HG03066 (cell line): Measurements from ENCODE around the gene LEP.
"Not testable (repeated sequence)": the region's sequence is repeated elsewhere in the genome, so short reads cannot be mapped to it uniquely, and the experiment has no call there.

Experiments
- ATAC-seq: cut with Tn5 transposase; IDR thresholded peaks from one replicate; pipeline ENCODE4 v1.9.1; 2021; ENCODE audit warnings: low read depth; ENCODE audit not compliant: unreplicated experiment

The LEP gene

DNA sequence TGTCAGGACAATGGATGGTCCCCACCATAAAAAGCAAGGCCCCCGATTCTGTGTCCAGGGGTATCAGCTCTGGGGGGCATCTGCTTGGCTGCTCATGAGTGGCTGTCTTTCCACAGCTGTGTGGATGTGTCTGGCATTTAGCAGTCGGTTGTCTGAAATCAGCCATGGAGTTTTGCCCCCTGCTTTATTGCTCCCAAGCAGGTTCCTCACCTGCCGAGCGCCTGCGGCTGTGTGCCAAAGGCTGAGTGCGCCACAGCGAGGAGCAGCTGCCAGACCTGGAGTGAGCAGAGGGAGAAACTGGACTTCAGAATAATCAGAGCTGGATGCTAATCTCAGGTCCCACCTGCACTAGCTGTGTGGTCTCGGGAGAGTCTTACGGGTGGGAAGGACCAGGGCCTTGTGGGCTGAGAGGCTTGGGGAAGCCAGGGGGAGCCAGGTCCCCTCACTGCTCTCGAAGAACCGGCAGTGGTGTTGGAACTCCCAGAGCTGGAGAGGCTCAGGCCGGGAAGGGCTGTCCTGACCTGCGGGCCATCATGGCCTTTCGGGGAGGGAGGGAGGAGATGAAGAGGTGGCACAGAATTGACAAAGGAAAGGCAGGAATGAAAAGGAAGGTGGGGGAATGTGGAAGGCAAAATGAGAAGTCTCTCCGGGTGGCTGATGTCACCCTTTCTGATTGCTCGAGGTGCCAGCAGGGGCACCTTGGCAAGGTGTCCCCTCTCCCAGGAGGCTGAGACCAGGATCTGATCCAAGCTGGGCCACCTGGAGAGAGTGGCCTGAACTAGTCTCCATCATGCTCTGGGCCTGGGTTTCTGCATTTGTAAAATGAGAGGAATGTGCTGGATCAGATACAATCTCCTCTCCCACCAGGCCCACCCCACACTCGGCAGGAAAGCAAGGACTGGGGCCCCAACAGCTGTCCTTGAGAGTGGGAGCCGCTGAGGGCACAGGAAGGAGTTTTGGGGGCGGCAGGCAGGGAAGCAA lies 30.2 kb upstream of the LEP start:
- no peak for ATAC-seq

DNA sequence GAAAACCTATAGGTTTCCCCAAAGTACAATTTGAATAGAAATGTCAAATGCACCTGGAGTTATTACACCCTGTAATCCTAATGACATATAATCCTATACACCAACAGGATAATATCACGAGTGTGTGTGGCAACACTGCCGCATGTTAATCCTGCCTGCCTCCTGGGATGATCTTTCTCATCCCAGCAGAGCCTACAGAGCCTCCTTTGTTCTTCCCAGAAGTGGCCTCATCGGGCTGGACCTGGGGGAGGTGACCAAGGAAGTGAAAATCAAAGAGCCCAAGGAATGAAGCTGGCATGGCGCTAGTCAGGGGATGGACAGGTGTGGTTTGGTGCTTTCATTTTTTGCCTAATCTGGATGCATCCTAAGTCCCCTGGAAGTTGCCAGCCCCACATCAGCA lies 29.5 kb upstream of the LEP start:
- no peak for ATAC-seq

DNA sequence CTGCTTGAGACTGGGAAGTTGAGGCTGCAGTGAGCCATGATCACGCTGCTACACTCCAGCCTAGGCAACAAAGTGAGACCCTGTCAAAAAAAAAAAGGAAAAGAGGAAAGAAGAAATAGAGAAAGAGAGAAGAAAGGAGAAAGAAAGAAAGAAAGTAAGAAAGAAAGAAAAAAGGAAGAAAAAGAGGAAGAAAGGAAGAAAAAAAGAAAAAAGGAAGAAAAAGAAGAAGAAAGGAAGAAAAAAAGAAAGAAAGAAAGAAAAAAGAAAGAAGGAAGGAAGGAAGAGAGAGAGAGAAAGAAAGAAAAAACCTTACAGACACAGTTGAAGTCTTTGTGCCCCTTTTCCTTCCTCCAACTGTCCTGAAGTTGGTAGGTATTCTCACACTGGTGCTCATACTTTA lies 26.6 kb upstream of the LEP start:
- ATAC-seq: no peak

DNA sequence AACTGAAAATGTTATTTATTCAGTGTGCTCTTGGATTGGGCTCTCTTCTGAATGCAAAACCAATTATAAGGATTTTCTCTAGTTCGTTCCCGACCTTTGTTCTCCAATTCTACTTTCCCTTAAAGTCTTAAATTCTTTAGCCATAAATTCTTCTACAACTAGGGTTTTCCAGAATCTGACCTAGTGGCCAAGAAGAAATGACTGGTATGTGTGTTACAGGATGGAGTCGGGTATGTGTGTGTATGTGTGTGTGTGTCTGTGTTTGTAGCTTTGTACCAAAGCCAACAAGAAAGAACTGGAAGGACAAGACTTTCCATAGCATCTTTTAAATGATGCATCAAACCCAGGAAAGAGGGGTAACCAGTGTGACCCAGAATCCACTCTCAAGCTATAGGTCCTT lies 25.8 kb upstream of the LEP start:
- ATAC-seq: no peak

DNA sequence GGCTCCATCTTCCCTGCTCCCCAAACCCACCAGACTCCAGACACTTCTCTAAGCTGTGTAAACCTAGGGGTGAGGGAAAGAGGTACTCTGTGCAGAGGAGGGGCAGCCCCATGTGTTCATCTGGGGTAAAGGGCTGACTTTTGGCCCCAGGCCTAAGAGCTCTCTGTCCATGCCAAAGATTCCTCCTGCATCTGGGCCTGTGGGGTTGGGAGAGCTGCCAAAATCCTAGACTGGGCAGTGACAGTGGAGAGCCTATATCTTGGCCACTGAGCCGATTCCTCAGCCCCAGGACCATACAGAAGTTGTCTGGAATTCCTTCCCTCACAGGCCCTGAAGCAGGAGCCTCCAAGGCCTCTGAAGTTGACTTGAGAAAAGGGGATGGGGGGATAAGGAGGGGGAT lies 25.3 kb upstream of the LEP start:
- ATAC-seq: no peak

DNA sequence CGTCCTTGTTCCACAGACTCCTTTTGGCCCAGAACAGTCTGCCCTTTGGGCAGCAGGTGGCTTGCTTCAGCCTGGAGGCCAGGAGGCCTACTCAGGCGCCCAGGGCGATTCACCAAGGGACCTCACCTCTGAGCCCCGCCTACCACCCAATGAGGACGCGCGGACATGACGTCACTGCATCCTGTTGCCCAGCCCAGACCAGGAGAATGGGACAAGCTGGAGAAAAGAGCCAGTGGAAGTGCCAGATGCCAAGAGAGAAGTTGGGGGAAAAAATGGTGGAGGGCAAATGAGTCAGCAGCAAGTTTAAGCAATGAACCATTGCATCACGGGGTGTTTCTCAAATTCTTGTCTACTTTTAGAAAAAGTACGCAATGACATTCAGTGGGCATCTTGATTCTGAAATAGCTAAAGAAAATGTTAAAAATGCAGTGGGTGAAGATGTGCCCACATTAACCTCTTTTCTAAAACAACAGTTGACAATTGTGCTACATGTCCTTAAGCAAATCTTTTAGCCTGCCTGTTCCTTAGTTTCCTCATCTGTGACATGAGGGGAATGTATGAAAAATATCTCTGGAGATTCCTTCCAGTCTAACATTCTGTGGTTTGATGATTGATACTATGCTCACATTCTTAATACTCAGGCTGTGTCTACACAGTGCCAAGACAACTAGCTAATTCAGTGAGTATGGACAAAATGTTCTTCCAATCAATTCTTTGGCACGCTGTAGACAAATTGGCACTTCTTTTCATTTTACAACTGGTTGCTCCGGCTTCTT lies 23.9 kb upstream of the LEP start:
- ATAC-seq: no peak

DNA sequence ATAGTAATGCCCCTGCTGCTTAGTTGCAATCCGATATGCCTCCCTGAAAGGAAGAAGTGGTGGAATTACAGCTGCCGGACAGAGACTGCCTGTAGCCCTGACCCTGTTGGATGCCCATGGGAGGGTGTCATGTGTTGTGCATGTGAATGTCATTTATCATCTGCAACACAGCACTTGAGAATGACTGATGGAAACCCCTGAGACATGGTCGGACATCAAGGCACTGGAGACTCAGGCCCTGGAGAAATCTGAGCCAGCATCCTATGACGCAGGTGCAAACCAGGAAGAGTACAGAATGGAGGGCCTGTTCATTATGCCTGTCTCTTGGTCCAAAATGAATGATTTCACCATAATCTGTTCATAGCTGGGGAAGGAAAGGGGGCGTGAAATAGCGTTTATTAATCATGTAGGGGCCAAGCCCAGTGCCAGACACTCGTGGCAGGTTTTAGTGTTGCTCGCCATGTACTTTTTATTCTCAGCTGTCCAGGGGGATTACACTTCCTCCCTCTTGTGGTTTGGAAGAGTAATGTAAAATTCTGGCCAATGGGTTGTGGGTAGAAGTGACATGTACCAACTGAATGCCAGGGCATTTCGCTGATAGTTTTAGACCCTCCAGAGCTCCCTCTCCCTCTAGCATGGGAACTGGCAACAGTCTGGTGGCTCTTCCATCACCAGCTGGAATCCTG lies 23.0 kb upstream of the LEP start:
- no peak for ATAC-seq

DNA sequence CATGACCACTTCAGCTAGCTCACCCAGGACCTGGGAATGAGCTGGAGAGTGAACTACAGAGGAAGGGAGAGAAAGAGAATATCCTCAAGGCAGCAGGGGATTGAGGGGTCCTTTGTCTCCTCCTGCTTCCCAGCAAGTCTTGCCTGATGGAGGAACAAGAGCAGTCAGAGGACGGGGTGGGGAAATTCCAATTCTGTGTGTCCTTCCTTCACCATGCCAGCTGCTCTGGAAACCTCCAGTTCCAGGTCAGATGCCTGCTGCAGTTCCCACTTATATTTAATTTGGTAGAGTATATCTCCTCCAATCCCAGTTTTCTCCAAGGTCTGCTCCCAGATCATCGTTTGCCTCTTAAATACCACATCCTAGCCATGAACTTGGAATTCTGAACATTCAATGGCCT lies 21.4 kb upstream of the LEP start:
- ATAC-seq: no peak

DNA sequence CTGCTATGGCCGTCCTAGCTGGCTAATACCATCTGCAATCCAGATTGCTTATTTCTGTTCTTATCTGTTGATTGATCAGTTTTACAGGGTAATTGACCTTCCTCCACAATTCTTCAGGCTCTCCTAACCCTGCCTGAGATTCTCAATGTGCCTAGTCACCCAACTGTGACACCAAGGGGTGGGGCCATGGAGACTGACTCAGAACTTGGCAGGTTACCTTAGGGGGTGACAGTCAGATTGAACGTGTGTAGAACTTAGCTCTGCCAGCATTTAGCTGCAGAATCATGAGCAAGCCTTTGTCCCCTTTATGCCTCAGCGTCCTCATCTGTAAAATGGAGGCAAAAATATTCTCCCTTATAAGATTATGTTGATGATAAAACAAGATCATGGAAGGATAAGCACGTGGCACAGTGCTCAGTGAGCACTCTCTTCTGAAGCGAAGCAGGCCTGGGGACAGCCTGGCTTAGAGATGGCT lies 19.1 kb upstream of the LEP start:
- no peak for ATAC-seq

DNA sequence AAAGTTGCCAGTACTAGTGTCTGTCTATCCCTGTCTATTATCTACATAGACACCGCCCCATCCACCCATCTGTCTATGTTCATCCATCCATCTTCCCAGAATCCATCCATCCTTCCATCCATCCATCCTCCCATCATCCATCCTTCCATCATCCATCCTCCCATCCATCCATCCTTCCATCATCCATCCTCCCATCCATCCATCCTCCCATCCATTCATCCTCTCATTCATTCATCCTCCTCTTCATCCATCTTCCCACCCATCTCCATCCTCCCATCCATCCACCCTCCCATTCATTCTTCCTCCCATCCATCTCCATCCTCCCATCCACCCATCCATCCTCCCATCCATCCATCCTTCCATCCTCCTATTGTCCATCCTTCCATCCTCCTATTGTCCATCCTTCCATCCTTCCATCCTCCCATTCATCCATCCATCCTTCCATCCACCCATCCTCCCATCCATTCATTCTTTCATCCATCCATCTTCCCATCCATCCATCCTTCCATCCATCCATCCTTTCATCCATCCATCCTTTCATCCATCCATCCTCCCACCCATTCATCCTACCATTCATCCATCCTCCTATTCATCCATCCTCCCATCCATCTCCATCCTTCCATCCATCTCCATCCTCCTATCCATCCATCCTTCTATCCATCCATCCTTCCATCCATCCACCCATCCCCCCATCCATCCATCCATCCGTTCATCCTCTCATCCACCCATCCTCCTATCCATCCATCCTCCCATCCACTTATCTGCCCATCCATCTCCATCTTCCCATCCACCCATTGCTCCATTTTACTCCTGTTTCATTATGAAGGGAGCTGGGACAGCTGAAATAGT lies 14.7 kb upstream of the LEP start:
- ATAC-seq: no peak

DNA sequence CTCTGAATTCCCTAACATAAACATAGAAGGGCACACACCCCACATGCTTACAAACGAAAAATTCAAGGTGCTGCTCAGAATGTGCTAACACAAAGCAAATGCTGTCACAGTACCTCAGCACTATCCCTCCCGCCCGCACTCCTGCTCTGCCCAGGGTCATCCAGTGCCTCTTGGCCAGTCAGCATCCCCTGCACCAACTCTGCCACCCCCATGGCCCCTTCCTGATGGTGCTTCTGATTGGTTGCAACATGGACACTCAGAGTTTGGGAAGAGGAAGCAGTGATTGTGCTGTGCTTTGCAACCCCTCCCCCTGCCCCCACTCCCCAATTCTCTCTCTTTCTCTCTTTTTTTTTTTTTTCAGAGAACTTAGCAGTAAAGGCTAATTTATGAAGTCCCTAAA lies 13.8 kb upstream of the LEP start:
- no peak for ATAC-seq

DNA sequence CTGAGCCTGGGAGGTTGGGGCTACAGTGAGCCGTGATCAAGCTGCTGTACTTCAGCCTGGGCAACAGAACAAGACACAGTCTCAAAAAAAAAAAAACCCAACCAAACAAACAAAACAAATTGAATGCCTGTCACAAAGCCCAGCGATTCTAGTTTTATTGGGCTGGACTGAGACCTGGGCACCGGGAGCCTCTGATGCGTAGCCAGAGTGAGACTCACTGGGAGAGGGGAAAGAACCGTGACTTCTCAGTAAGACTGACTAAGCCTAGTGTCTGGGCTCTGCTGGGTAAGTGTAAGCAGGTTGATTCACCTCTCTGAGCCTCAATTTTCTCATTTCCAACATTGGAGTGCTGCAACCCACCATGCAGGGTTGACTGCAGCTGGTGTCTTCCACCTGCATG lies 10.1 kb upstream of the LEP start:
- no peak for ATAC-seq

DNA sequence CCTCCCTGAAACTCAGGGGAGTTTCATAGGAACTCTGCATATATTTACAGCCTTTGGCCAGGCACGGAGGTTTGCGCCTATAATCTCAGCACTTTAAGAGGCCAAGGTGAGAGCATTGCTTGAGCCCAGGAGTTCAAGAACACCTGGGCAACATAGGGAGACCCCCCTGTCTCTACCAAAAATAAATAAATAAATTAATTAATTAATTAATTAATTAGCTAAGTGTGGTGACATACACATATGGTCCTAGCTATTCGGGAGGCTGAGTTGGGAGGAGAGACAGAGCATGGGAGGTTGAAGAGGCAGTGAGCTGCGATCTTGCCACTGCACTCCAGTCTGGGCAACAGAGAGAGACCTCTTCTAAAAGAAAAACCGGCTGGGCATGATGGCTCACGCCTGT lies 9.4 kb upstream of the LEP start:
- no peak for ATAC-seq

DNA sequence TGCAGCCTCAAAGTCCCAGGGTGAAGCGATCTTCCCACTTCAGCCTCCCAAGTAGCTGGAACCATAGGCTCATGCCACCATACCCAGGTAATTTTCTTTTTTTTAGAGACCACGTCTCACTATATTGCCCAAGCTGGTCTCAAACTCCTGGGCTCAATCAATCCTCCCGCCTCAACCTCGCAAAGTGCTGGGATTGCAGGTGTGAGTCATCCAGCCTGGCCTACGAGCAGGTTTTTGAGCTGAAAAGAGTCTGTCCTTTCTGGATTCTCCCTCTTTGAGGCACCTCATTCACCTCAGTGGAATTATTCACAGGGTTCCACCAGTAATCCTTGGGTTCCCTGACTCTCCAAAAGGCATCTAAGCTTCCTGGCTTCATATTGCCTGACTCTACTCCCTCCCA lies 7.6 kb upstream of the LEP start:
- no peak for ATAC-seq

DNA sequence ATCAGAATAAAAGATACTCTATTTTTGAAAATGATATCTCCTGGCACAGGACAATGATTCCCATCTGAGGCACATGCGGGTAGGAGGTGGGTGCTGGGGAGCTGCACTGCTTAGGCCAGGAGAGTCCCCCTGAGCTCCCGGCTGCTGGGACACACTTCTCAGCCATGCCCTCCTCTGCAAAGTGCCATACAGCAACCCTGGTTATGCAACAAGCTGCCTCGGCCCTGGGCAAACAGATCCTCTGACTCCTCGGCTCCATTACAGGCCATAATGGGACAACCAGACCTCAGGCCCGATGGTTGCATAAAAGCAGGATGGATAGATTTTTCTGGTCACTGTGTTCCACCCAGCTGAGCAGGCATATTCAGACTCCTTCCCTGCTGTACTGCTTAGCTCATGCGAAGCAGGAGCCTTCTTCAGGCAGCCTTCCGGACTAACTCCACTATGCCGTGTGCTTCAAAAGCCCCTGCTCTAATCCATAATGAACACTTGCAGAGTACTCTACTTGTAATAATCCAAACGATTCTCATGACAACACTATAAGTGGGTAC lies 6.5 kb upstream of the LEP start:
- no peak for ATAC-seq

DNA sequence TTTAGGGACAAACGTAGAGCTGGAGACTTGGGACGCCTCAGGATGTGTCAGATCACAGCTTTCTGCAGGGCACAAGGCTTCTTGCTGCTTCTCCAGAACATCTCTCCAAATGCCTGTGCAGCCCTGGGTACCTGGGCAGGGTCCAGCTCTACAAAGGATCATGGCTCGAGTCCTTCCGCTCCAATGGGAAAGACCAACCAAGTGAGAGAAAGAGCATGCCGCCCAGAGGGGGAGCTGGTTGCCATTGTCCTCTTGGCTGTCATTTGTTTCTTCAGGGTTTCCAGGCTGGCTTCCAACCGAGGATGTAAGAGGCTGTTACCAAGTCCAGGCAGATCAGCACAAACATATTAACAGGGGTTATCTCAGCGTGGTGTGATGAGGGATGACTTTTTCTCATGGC lies 5.6 kb upstream of the LEP start:
- ATAC-seq: no peak

DNA sequence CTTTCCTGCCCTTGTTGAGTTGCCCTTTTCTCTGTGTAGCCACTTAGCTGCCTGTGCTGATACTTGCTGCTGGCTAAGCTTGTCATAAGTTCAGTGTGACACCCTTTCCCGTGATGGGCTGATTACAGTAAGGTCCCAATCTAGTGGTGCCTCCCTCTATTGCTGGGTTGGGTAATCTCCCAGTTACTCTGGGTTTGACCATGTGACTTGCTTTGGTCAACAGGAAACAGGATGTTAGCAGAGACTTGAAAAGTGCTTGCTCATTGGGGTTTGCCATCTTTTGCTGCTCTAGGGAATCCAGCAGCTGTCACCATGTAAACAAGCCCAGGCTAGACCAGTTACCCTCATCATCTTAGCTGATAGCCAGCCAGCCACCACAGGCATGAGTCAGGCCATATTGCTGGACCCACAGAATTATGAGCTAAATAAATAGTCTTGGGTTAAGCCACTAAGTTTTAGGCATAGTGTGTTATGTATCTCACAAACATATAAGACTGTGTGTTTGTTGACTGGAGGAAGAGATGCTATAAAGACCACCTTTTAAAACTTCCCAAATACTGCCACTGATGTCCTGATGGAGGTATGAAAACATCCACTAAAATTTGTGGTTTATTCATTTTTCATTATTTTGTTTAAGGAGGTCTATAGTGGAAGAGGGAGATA lies 4.0 kb upstream of the LEP start:
- ATAC-seq: no peak

DNA sequence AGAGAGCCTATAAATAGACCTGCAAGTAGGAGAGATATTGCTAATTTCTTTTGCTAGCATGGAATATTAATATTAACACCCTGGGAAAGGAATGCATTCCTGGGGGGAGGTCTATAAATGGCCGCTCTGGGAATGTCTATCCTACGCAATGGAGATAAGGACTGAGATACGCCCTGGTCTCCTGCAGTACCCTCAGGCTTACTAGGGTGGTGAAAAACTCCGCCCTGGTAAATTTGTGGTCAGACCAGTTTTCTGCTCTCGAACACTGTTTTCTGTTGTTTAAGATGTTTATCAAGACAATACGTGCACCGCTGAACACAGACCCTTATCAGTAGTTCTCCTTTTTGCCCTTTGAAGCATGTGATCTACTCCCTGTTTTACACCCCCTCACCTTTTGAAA lies 1.9 kb upstream of the LEP start:
- ATAC-seq: not testable (repeated sequence)

DNA sequence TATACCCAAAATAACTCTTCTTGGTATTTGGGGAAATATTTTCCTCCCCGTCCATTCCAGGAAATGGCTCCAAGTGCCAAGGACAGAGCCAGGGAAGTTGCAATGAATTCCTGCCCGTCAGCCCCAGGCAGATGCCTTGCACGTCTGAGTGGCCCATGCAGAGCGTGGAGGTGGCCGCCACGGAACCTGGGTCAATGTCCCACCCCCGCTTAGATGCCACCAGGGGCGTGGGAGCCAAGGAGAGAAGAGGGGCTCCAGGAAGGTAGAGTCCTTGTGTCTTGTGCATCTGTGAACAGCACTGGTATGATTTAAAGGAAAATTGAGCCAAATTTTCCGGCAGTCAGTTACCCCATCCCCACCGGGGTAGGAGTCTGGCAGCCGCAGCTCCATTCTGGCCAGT lies 1.6 kb downstream of the LEP start:
- no peak for ATAC-seq
